ENCODE data around the gene PNN. TPM values are rescaled to one million over a fixed set of nuclear protein-coding genes. Genes with fewer than 3 reads are reported as not detected.

PNN gene
- total and polyA plus RNA-seq, 2 donors (not counting 3 experiments of a cell fraction or from before 2014, with no cell fraction given): 27.3 to 79.4 TPM

DNA sequence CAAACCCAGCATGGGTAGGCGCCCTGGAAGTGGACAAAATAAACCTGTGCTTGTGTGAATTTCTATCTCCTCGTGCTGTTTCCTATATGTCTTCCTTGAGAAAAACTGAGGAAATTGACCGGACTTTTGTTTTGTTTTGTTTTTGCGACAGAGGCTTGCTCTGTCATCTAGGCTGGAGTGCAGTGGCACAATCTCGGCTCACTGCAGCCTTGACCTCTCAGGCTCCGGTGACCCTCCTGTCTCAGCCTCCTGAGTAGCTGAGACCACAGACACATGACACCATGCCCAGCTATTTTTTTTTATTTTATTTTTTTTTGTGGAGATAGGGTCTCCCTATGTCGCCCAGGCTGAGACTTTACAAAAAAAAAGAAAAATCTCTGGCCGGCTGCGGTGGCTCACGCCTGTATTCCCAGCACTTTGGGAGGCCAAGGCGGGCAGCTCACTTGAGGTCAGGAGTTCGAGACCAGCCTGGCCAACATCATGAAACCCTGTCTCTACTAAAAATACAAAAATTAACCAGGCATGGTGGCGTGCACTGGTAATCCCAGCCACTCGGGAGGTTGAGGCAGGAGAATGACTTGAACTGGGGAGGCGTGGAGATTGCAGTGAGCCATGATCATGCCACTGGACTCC is 36.2 kb downstream of the PNN start:
- BruUV-seq (replicated peaks): no TSS peak
- no peaks in the 10 kb centered on the region for H3K9me1 ChIP-seq (replicated peaks; ENCODE audit: control insufficient read depth, extremely low read depth, insufficient read depth, low read length)
- no peaks in the 10 kb centered on the region for H3K4me1 ChIP-seq (ENCODE audit: control insufficient read depth, extremely low read depth, insufficient read depth, low read length)
- no peaks in the 10 kb centered on the region for H3K27me3 ChIP-seq (ENCODE audit: control insufficient read depth in 2 of 2, insufficient read depth in 2 of 2, low read length in 2 of 2)
- H3K36me3 ChIP-seq (ENCODE audit: control insufficient read depth in 2 of 2, extremely low read depth in 1 of 2, insufficient read depth in 2 of 2, low read length in 2 of 2): no peaks in the 10 kb centered on the region
- FAIRE-seq: no peak
- ChIA-PET POLR2A (no interaction called here), CTCF (interaction anchor here (2.4 kb wide), 1 partner anchor 215 kb away, joined by 7 read pairs; no protein-coding TSS in a partner anchor)
- dilution Hi-C loops (cut with MboI; ENCODE audit: extremely low pct_ligation_motif_present, low sequenced_read_pairs): no loop called here
- no peak overlapping the region for H3K9ac ChIP-seq (replicated peaks; ENCODE audit: extremely low read depth, insufficient read depth, low read length)
- H3K4me3 ChIP-seq (replicated peaks in 1 of 3; ENCODE audit: insufficient read depth in 1 of 3, low read depth in 1 of 3, low read length in 3 of 3): no peak overlapping the region
- TF ChIP-seq MYC (IDR thresholded peaks at IDR 0.05; ENCODE audit: low read depth, low read length): no peak
- TF ChIP-seq, protein P1, sequence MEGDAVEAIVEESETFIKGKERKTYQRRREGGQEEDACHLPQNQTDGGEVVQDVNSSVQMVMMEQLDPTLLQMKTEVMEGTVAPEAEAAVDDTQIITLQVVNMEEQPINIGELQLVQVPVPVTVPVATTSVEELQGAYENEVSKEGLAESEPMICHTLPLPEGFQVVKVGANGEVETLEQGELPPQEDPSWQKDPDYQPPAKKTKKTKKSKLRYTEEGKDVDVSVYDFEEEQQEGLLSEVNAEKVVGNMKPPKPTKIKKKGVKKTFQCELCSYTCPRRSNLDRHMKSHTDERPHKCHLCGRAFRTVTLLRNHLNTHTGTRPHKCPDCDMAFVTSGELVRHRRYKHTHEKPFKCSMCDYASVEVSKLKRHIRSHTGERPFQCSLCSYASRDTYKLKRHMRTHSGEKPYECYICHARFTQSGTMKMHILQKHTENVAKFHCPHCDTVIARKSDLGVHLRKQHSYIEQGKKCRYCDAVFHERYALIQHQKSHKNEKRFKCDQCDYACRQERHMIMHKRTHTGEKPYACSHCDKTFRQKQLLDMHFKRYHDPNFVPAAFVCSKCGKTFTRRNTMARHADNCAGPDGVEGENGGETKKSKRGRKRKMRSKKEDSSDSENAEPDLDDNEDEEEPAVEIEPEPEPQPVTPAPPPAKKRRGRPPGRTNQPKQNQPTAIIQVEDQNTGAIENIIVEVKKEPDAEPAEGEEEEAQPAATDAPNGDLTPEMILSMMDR (IDR thresholded peaks at IDR 0.05; ENCODE audit: extremely low read depth in 1 of 2, insufficient read depth in 1 of 2, low read depth in 1 of 2, low read length in 2 of 2): no peak
- TF ChIP-seq, protein P2, sequence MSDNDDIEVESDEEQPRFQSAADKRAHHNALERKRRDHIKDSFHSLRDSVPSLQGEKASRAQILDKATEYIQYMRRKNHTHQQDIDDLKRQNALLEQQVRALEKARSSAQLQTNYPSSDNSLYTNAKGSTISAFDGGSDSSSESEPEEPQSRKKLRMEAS (IDR thresholded peaks at IDR 0.05; ENCODE audit: insufficient read depth, insufficient read length): no peak
- TF ChIP-seq JUN (IDR thresholded peaks at IDR 0.05; ENCODE audit: borderline replicate concordance, insufficient read depth, insufficient read length, low read depth): no peak
- no peak overlapping the region for H3K4me2 ChIP-seq (ENCODE audit: insufficient read depth, low read length)
- no peak for DNase-seq (ENCODE audit: low read depth, low spot score)
- H3K27ac ChIP-seq (ENCODE audit: insufficient read depth, low read depth, low read length): no peak overlapping the region
- H4K20me1 ChIP-seq (replicated peaks; ENCODE audit: control insufficient read depth, extremely low read depth, insufficient read depth, low read length): no peaks in the 10 kb centered on the region
- H3K9me3 ChIP-seq (replicated peaks; ENCODE audit: control insufficient read depth, insufficient read depth, low read length): no peaks in the 10 kb centered on the region
- intact Hi-C loops (cut with micrococcal nuclease): no loop called here
- H2AFZ ChIP-seq (ENCODE audit: low read depth, low read length): no peak overlapping the region
- no peaks in the 10 kb centered on the region for H3K79me2 ChIP-seq (ENCODE audit: control insufficient read depth, insufficient read depth, low read length)

DNA sequence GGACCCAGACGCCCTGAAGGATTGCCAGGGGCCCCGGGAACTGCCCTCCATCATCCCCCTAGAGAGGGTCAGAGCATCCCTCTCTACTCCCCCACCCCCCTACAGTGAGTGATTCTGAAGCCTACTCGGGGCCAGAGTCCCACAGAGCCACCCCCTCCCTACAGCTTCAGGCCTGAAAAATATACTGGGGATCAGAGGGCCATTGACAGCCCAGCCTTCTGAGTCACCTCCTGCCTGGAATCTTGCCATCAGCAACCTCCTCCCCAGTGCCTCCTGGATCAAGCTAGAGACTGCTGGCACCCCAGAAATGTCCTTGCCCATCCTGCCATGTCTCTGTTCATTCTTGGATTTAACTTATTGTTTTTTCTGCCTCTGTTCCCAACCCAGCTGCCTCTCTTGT is 37.0 kb downstream of the PNN start:
- Histone ChIP-seq H3K9me1 (replicated peaks; ENCODE audit: control insufficient read depth, extremely low read depth, insufficient read depth, low read length) (no peaks in the 10 kb centered on the region), H3K4me2 (ENCODE audit: insufficient read depth, low read length) (no peak overlapping the region), H3K4me3 (replicated peaks in 1 of 3; ENCODE audit: insufficient read depth in 1 of 3, low read depth in 1 of 3, low read length in 3 of 3) (no peak overlapping the region), H3K27me3 (ENCODE audit: control insufficient read depth in 2 of 2, insufficient read depth in 2 of 2, low read length in 2 of 2) (no peaks in the 10 kb centered on the region), H2AFZ (ENCODE audit: low read depth, low read length) (no peak overlapping the region), H3K4me1 (ENCODE audit: control insufficient read depth, extremely low read depth, insufficient read depth, low read length) (peaks cover under 1% of the 10 kb centered on the region), H3K9ac (replicated peaks; ENCODE audit: extremely low read depth, insufficient read depth, low read length) (no peak overlapping the region), H4K20me1 (replicated peaks; ENCODE audit: control insufficient read depth, extremely low read depth, insufficient read depth, low read length) (no peaks in the 10 kb centered on the region), H3K79me2 (ENCODE audit: control insufficient read depth, insufficient read depth, low read length) (no peaks in the 10 kb centered on the region), H3K27ac (ENCODE audit: insufficient read depth, low read depth, low read length) (no peak overlapping the region), H3K36me3 (ENCODE audit: control insufficient read depth in 2 of 2, extremely low read depth in 1 of 2, insufficient read depth in 2 of 2, low read length in 2 of 2) (no peaks in the 10 kb centered on the region), H3K9me3 (replicated peaks; ENCODE audit: control insufficient read depth, insufficient read depth, low read length) (no peaks in the 10 kb centered on the region)
- no TSS peak for BruUV-seq (replicated peaks)
- ChIA-PET CTCF (interaction anchor here (0.7 to 2.4 kb wide), 2 partner anchors 22 to 214 kb away, joined by 4 to 7 read pairs; no protein-coding TSS in a partner anchor), POLR2A (no interaction called here)
- FAIRE-seq (peak; percentile 64), DNase-seq (ENCODE audit: low read depth, low spot score) (no peak)
- dilution Hi-C loops (cut with MboI; ENCODE audit: extremely low pct_ligation_motif_present, low sequenced_read_pairs) (no loop called here), intact Hi-C loops (cut with micrococcal nuclease) (no loop called here)
- no peak for TF ChIP-seq EZH2 (IDR thresholded peaks at IDR 0.05; ENCODE audit: borderline replicate concordance, low read depth, low read length, severe bottlenecking)
- TF ChIP-seq, protein P1 (IDR thresholded peaks at IDR 0.05; ENCODE audit: extremely low read depth in 1 of 2, insufficient read depth in 1 of 2, low read depth in 1 of 2, low read length in 2 of 2): no peak
- TF ChIP-seq POLR2A (IDR thresholded peaks at IDR 0.05; ENCODE audit: low read depth, low read length): no peak
- TF ChIP-seq GATA2 (IDR thresholded peaks at IDR 0.05; ENCODE audit: insufficient read depth, insufficient read length, low read depth, low read length): no peak
- TF ChIP-seq POLR2AphosphoS5 (IDR thresholded peaks at IDR 0.05; ENCODE audit: insufficient read depth, low read depth, low read length): no peak
- no peak for TF ChIP-seq FOS (IDR thresholded peaks at IDR 0.05; ENCODE audit: borderline replicate concordance, insufficient read depth, low read length)
- no peak for TF ChIP-seq MYC (IDR thresholded peaks at IDR 0.05; ENCODE audit: low read depth, low read length)
- TF ChIP-seq, protein P2 (IDR thresholded peaks at IDR 0.05; ENCODE audit: insufficient read depth, insufficient read length): no peak
- no peak for TF ChIP-seq JUN (IDR thresholded peaks at IDR 0.05; ENCODE audit: borderline replicate concordance, insufficient read depth, insufficient read length, low read depth)
